Medulla oblongata (tissue), 1 donor: Measurements from ENCODE around the gene CAB39.

Experiments used
- DNase-seq: peaks from one replicate; pipeline ENCODE4 v3.0.0-alpha.2; 2015; ENCODE audit errors: extremely low spot score

CAB39 gene

DNA sequence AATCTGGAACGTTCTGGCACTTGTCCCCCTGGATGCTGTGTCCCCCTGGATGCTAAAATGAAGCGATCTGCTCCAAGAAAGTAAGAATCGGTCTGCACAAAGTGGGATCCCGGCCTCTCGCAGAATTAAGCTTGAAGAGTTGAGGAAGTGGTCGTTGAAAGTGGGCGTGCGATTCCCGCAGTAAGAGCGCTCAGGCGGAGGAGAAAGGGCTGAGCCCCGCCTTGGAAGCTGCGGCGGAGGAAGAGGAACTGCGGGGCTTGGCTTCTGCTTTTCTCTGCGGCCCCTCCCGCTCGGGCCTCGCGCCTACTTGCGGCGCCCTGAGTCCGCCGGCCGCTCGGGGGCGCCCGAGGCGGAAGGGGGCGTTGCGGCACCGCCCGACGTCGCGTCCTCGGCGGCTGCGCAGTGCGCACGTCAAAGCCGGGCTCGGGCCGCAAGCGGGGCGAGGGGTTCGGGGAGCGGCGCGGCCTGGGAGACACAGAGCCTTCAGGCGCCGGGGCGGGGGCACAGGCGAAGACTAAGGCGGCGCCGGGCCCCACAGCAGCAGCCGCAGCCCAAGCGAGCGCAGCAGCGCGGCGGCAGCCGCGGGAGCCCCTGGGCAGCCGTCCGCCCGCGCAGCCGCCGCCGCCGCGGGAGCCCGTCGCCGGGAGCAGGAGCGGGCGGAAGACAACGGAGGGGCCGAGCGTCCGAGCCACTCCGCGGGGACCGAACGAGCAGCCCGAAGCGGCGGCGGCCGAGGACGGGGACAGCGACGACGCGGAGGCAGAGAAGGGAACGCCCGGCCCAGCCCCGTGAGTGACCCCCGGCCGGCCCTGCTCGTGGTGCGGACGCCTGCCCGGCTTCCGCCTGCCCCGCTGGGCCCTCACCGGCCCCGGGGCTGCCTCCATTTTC, at the start of gene CAB39:
Gene CAB39 (plus strand): TSS at position 400 of the 888 bp plus-strand sequence. CDS start 47,160 bp downstream, outside the sequence.
- peak; percentile 94 for DNase-seq

DNA sequence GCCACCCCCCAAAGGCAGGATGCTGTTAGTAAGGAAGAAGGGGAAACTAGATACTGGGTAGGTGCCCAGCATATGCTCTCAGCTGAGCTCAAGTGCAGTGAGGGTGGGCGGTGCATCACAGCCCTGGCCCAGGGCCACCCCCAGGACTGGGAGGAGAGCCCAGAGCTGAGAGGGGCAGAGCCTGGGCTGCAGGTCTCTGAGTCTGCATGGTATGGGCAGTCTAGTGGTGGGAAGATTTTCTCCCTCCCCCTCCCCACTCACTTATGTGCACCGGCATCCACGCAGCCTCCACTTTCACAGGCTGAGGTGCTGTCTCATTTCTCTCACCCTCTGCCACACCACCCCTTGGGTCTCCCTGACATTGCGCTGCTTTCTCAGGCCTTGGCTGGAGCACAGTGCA, 48.5 kb upstream of the CAB39 start:
- DNase-seq = no peak

DNA sequence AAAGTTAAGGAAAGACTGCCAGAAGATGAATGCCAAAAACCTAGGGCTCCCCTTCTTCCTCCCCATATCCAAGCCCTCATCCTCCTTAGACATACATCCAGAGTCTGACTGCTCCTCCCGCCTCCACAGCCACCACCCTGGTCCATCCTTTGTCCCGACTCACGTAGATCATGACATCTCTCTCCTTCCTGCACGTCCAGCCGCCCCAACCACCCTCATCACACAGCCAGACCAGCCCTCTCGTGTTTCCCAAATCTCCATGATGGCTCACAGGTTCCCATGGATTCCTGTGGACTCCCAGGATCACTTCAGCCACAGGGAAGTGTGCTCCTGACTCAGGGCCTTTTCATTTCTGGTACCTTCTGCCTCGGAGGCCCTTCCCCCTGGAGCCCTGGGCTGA, 47.8 kb upstream of the CAB39 start:
- no peak for DNase-seq

DNA sequence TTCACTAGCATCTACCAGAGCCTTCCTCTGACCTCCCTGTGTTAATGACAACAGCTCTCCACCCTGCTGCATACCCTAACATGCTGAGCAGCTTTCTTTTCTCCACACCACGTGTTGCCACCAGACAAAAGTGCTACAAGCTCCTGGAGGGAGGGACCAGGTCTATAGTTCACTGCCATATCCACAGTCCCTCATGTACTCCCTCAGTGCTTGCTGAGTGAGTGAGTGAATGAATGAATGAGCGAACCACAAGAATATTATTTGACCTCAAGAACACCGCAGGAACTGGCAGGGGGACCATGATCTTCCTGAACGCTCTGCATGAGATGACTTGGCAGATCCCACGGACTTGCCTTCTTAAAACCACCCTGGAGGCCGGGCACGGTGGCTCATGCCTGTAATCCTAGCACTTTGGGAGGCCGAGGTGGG, 47.4 kb upstream of the CAB39 start:
- DNase-seq = no peak

DNA sequence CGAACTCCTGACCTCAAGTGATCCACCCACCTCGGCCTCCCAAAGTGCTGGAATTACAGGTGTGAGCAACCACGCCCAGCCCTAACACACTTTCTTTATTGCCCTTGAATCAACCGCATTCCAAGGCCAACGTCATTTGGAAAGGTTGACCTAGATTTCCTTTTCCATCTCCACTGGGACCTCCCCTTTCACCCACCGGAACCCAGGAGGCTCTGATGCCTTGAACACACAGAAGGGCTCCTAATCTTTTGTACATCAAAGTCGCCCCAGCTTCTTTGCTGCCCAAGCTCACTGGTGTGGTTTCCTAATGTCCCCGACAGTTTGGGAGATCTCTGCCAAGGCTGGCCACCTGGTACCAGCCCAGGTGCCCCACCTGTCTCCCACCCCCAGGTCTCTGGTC, 46.2 kb upstream of the CAB39 start:
- no peak for DNase-seq

DNA sequence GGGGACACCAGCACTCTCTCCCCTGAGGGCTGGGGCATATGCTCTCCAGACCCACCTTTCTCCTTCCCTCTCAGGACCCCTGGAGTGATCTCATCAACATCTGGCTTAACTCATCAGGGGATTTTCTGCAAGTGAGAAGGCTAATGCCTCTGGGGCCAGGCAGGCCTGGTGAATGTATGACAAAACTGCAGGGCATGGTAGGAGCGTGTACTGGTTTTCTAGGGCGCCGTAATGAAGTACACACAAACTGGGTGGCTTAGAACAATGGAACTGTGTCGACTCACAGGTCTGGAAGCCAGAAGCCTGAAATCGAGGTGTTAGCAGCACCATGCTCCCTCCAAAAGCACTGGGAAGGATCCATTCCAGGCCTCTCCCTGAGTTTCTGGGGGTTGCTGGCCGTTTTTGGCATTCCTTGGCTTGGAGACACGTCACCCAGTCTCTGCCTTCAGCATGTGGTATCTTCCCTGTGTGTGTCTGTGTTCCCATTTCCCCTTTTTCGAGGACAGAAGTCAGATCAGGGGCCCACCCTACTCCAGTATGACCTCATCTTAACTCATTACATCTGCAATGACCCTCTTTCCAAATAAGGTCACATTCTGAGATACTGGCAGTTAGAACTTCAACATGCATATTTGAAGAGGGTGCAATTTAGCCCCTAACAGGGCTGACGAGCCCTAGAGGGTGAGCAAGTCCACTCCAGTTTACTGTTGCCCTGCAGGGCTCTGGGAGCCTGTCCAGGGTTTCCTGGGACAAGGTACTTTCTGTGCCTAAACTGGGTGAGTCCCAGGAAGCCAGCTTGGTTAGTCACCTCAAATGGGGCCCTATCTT, 45.5 kb upstream of the CAB39 start:
- DNase-seq = peak; percentile 69

DNA sequence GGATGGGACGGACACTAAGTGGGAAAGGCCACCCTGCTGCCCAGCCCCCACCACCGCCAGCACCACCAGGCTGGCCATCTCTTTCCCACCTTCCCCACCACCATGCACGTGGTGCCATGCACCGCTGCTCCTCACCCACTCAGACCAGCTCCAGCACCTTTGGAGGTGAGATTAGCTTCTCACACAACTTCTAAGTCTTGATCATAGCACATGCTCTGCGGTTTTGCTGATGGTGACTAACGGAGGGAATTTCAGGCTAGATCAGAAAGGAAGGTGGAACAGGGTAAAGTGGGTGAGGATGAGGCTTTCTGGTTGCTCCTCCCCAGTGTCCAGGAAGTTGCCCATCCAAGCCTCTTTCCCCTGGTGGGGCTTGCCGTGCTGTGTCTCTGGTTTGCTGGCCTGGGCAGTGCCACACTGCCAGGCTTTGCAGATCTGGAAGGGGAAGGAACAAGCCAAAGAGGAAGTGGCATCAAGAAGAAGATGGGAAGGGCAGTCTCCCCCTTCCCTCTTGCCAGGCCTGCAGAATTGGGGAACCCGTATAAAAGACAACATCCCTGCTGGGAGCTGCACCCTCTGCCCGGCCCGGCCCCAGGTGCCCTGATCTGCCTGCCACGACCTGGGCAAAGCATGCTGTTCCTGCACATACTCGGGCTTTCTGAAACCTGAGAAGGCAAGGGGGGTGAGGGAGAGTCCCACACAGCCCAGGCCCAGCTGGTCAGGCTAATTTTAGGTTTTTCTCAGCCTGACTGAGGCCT, 44.3 kb upstream of the CAB39 start:
- DNase-seq = peak; percentile 73

DNA sequence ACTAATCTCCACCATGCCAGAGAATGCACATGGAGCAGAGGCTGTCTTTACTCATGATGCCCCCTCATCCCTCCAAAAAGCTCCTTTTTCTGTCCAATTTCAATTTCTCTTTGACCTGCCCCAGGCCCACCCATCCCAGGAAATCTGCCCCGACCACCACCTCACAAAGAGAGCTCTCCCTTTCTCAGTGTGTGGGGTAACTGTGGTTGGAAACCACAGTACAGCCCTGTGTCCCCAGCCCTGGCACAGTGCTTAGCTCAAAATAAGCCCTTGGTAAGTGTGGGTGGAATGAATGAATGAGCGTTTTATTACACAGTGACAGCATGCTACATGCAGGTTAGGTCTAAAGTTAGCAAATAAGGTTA, 43.7 kb upstream of the CAB39 start:
- DNase-seq = no peak

DNA sequence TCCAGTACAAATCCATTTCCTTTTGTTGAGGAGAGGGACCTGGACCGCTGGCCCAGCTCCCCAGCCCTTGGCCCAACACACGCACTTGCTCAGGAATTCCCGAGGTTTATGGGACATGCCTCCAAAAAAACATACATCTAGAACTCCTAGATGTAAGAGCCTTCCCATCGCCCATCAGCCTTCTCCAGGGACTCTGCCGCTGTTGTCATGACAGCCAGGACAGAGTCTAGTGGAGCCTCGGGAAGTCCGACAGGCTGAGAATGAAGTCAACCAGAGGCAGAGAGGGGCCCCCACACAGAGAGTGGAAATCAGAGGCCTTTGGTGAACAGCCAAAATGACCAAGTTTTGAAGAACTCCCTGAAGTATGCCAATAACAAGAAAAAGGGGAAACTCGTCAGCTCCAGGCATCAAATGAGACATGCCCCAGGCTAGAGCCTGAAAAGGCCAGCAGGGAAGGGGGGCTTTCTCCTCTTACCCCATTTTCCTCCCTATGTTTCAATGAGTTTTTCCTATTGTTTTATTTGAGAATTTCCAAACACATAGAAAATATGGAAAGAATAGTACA, 43.2 kb upstream of the CAB39 start:
- peak; percentile 35 for DNase-seq

DNA sequence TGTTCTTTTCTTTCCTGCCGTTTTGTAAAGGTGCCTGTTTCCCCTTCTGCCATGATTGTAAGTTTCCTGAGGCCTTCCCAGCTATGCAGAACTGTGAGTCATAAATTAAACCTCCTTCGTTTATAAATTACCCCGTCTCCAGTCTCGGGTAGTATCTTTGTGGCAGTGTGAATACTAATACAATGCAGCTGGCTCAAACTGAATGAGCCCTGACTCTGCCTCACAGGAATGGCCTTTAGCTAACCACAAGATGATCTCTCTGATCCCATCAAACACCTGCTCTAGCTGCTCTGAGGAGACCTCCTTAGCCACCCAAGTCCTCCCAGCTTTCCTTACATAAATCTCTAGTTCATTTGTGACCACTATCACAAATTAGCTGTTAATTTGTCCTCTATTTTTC, 41.5 kb upstream of the CAB39 start:
- DNase-seq = no peak

DNA sequence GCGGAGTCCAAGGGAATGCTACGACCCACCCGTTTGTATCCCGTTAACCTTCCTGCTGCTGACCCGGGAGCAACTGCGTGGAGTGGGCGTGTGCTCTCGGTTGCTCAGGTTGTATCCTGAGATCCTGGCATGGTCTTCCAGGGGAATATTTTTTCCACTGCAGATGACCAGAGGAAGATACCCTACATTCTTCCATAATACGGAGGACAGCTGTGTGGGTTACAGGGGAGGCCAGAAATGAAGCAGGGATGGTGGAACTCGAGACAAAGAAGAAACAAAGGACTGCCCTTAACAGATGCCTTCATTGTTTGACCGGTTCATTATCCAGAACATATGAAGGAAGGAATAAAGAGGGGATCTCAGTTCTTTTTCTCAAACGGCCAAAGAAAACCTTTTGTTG, 39.8 kb upstream of the CAB39 start:
- no peak for DNase-seq

DNA sequence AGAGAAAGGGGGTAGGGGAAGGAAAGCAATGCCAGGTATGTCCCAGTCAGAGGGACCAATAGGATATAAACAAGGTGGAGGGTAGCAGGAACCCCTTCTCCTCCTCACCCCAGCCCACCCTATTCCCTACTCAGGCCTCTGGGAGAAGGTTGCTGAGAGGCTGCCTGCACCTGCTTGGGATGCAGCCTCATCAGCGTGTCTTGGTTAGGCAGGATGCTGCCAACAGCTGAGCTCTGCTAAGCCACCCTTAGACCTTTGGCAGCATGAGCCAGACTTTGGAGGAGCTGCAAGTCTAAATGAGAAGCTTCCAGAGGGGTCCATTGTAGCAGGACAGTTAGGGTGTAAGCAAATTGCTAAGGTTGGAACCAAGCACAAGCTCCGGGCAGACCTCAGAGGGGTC, 38.2 kb upstream of the CAB39 start:
- no peak for DNase-seq

DNA sequence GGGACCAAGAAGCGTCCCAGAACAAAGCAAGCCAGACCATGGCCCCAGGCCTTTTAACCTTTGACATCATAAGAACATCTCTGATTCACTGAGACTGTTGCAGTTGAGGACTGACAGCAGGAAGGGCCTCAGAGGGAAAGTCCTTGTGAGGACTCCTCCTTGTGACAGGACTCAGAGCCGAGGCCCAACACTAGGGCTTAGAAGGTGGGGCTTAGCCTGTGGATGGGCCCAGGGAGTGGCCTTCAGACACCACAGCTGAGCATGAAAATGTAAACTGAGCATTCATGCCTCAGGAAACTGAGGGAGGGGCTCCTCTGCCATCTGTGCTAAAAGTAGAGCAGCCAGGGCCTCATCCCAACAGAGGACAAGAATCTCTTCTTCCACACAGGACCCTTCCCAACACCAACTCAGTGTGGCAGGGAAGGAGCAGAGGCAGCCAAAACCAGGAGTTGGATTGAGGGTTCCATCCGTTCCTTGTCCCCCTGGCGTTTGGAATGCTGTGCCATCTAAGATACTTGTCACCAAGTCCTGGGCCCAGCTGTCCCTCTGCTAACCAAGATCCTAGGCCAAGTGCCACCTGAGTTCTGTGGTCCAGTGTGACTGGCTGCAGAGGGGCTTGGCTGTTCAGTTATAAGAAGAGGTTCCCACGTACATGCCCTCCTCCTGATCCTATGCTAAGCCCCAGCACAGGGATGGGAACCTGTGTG, 37.5 kb upstream of the CAB39 start:
- DNase-seq = no peak

DNA sequence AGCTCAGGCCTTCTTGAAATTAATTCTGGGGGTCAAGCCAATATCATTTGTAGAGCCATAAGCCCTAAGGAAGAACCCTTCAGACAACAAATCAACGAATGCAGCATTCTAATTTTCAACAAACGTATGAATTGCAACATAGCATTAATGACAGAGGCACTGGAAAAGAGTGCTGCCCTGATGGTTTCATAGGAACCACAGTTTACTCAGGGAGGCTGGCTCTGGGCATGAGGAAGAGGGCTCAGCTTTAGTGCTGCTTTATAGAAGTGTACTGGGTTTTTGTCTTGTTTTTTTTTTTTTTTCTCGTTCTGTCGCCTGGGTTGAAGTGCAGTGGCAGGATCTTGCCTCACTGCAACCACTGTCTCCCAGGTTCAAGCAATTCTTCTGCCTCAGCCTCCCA, 36.1 kb upstream of the CAB39 start:
- no peak for DNase-seq

DNA sequence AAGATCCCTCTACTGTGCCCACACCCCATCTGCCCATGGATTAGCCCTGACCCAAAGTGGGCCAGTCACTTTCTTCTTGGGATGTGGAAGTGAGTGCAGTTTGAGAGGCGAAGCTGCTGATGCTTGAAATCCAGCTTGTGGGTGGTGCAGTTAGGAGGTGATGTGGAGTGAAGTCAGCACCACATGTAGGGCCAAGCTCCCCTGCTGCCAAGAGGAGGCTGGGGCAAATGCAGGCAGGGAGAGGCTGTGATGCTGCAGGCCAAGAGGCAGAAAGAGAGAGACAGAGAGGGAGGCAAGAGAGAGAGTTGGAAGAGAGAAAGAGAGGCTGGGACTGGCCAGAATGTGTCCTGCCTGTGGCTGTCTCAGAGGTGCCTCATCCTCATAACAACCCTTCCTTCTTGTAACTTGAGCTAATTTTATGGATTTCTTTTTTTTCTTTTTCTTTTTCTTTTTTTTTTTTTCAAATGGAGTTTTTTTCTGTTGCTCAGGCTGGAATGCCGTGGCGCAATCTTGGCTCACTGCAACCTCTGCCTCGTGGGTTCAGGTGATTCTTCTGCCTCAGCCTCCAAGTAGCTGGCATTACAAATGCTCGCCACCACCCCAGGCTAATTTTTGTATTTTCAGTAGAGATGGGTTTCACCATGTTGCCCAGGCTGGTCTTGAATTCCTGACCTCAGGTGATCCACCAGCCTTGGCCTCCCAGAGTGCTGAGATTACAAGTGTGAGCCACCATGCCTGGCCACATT, 35.3 kb upstream of the CAB39 start:
- no peak for DNase-seq

DNA sequence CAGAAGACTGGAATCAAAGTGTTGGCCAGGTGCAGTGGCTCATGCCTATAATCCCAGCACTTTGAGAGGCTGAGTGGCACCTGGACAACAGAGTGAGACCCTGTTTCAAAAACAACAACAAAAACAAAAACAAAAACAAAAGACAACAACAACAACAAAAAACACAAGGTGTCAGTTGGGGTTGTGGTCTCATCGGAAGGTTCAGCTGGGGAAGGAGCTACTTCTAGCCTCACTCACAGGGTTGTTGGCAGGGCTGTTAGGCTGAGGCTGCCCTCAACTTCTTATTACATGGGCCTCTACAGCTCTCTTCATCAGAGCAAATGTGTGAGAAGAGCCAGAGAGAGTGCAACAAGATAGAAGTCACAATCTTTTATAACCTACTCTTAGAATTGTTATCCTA, 34.6 kb upstream of the CAB39 start:
- DNase-seq = no peak

DNA sequence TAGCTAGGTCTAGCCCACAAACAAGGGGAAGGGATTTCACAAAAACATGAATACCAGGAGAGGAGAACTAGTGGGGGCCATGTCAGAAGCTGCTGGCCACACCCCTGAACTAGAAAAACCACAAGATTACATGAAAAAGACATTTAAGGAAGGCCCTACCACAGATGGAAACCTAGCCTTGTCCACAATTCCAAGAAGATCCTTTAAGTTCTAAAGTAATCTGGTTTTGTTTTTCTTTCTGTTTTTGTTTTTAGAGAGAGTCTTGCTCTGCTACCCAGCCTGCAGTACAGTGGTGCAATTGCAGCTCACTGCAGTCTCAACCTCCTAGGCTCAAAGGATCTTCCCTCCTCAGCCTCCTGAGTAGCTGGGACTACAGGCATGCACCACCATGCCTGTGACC, 34.2 kb upstream of the CAB39 start:
- no peak for DNase-seq

DNA sequence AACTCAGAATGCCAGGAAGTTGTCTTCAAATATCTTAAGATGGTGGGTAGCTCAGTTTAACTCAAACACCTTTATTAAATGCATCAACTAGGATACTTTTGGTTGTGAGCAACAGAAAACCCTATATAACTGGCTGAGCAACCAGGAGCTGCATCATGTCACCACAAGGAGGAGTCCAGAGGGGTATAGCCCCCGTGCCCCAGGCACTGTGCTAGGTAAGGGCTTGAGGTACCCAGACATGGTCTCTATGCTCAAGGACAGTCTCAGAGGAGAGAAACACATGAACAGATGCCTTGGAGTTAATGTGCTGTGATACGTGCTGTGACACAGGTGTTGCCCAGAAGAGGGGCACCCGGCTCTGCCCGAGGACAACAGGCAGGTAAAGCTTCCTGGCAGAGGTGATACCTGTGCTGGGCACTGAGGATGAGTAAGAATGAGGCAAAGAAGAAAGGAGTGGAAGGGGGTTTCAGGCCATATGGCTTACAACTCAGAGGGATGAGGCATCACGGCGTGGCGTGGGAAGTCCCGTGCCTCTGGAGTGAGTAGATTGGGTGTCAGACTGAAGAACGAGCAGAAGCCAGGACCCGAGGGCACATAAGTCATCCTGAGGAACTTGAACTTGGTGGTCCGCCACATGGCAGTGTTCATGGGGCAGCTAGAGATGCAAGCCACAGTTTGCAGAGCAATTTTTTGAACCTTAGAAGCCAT, 32.0 kb upstream of the CAB39 start:
- DNase-seq = no peak

DNA sequence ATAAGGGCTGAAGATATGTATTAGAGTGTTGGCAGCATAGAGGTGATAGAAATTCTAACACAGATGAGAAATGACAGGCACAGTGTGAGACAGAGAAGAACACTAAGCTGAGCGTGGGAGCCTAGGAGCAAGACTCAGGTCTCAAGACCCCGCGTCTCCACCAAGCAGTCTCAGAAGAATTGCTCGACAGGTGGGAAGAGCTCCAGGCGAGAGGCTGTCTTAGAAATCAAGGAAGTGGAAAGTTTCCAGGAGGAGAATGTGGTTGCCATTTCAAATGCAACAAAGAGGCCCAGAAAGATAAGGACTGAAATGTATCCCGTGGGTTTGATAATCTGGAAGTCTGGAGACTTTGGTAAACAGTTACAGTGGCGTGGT, 31.5 kb upstream of the CAB39 start:
- DNase-seq = no peak

DNA sequence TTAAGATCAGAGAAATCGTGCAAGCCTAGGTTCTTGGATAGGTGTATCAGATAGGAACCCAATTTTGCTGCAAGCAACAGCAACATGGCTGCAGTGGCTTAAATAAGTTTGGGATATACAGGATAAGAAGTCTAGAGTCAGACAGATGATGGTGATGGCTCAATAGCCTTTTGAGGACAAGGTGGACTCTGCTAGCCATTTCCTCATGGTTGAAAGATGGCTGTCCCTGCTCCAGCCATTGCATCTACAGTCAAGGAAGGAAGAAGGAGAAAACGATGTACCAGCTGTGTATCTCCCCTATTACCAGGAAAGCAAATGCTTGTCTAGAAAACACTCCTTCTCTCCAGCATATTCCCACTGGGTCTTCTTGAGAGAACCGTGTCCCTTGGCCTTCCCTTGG, 30.1 kb upstream of the CAB39 start:
- DNase-seq = no peak
